Measurements from ENCODE around the gene GPX6. TPM values are rescaled to one million over a fixed set of nuclear protein-coding genes. Genes with fewer than 3 reads are reported as not detected.
"Not testable (repeated sequence)": the region's sequence is repeated elsewhere in the genome, so short reads cannot be mapped to it uniquely, and the experiment has no call there.

Gene GPX6
- total RNA-seq, 1 experiment from 2014 or later = not detected

DNA sequence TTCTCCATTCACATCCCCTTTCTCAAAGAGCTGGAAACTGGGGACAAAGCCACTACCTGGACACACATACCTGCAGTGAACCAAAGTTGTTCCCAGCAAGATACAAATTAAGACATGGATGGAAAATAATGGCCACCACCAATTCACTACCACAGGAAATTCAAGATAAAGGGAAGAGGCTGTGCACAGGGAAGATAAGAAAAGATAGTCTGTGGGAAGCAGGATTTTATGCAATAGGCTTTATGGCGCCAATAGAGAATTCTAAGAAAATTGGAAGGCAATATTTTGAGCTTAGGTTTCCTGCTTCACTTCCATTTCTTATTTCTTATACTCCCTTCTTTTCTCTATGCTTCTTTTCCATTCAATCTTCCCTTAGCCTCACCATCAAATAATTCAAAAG is 9.9 kb downstream of the GPX6 start (continued):
- no peak for TF ChIP-seq CTCF (IDR thresholded peaks at IDR 0.05 in 2 of 3, conservative IDR thresholded peaks at IDR 0.05 in 1 of 3; ENCODE audit: borderline replicate concordance in 1 of 3, insufficient read depth in 1 of 3, low read depth in 2 of 3, low read length in 2 of 3)
- TF ChIP-seq ZNF274 (IDR thresholded peaks at IDR 0.05; ENCODE audit: low read depth, low read length) = no peak
- no peak for TF ChIP-seq POLR2AphosphoS5 (IDR thresholded peaks at IDR 0.05; ENCODE audit: low read depth, low read length)

DNA sequence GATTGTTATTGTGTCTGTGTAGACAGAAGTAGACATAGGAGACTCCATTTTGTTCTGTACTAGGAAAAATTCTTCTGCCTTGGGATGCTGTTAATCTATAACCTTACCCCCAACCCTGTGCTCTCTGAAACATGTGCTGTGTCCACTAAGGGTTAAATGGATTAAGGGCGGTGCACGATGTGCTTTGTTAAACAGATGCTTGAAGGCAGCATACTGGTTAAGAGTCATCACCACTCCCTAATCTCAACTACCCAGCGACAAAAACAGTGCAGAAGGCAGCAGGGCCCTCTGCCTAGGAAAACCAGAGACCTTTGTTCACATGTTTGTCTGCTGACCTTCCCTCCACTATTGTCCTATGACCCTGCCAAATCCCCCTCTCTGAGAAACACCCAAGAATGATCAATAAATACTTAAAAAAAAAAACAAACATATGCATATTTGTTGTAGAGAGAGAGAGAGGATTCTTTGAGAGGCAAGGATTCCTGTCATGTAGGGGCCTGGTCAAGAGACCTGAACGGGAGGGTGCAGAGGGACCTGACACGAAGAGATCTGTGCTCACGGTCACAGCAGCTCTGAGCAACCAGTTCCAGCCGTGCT is 12.8 kb downstream of the GPX6 start:
- ATAC-seq; DNase-seq (ENCODE audit: low read depth, low spot score); H3K27ac ChIP-seq (ENCODE audit: low read depth, low read length); H4K20me1 ChIP-seq (ENCODE audit: insufficient read depth); H3K36me3 ChIP-seq (ENCODE audit: control insufficient read depth in 1 of 2, insufficient read depth in 2 of 2, low read length in 2 of 2); intact Hi-C loops (cut with micrococcal nuclease); H3K9me2 ChIP-seq (ENCODE audit: insufficient read depth); CTCF ChIA-PET; H3K9me3 ChIP-seq (ENCODE audit: control insufficient read depth in 1 of 2, insufficient read depth in 1 of 2, low read depth in 1 of 2, low read length in 2 of 2); H3K27me3 ChIP-seq (ENCODE audit: insufficient read depth, low read length); H3K4me1 ChIP-seq (ENCODE audit: control insufficient read depth in 1 of 2, insufficient read depth in 2 of 2, low read length in 2 of 2); H2AFZ ChIP-seq (ENCODE audit: low read depth, low read length, poor library complexity, severe bottlenecking); POLR2A ChIA-PET; H3K4me2 ChIP-seq (ENCODE audit: low read length); RAD21 ChIA-PET (ENCODE audit: low non-redundant PET in 1 of 2, low total read pairs in 2 of 2, uncharacterized antibody in 2 of 2, unreplicated experiment in 2 of 2); H3K79me2 ChIP-seq (ENCODE audit: insufficient read depth, low read length); BruUV-seq (replicated peaks); H3K9ac ChIP-seq (ENCODE audit: low read length); H3K4me3 ChIP-seq (replicated peaks in 1 of 2; ENCODE audit: low read depth in 1 of 2, low read length in 2 of 2): not testable (repeated sequence)

DNA sequence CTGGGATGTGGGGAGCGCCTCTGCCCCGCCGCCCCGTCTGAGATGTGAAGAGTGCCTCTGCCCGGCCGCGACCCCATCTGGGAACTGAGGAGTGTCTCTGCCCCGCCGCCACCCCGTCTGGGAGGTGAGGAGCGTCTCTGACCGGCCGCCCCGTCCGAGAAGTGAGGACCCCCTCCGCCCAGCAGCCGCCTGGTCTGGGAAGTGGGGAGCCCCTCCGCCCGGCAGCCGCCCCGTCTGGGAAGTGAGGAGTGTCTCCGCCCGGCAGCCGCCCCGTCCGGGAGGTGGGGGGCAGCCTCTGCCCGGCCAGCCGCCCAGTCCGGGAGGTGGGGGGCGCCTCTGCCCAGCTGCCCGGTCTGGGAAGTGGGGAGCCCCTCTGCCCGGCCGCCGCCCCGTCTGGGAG is 13.5 kb downstream of the GPX6 start:
- H3K36me3 ChIP-seq (ENCODE audit: control insufficient read depth in 1 of 2, insufficient read depth in 2 of 2, low read length in 2 of 2); H2AFZ ChIP-seq (ENCODE audit: low read depth, low read length, poor library complexity, severe bottlenecking); CTCF ChIA-PET; DNase-seq (ENCODE audit: low read depth, low spot score); H3K4me2 ChIP-seq (ENCODE audit: low read length); H3K27me3 ChIP-seq (ENCODE audit: insufficient read depth, low read length); H4K20me1 ChIP-seq (ENCODE audit: insufficient read depth); BruUV-seq (replicated peaks); RAD21 ChIA-PET (ENCODE audit: low non-redundant PET in 1 of 2, low total read pairs in 2 of 2, uncharacterized antibody in 2 of 2, unreplicated experiment in 2 of 2); ATAC-seq; H3K4me3 ChIP-seq (replicated peaks in 1 of 2; ENCODE audit: low read depth in 1 of 2, low read length in 2 of 2); H3K27ac ChIP-seq (ENCODE audit: low read depth, low read length); H3K9me3 ChIP-seq (ENCODE audit: control insufficient read depth in 1 of 2, insufficient read depth in 1 of 2, low read depth in 1 of 2, low read length in 2 of 2); H3K79me2 ChIP-seq (ENCODE audit: insufficient read depth, low read length); H3K9me2 ChIP-seq (ENCODE audit: insufficient read depth); POLR2A ChIA-PET; H3K4me1 ChIP-seq (ENCODE audit: control insufficient read depth in 1 of 2, insufficient read depth in 2 of 2, low read length in 2 of 2); intact Hi-C loops (cut with micrococcal nuclease); H3K9ac ChIP-seq (ENCODE audit: low read length): not testable (repeated sequence)

Measured in HCT116 (cell line).